HepG2 (cell line): ENCODE data around the gene THRB. TPM values are rescaled to one million over a fixed set of nuclear protein-coding genes. Genes with fewer than 3 reads are reported as not detected.

Experiments used
- ATAC-seq: fragments of 200-7000 bp; cut with Tn5 transposase; 3 replicates; pipeline ENCODE4 v1.9.1; 2020; ENCODE audit warnings: mild to moderate bottlenecking, moderate library complexity
- BruUV-seq: library from RNA; stranded (reverse); fragments of 400-500 nt; replicated peaks from 2 replicates; lab custom pipeline; 2021; lab: Mats Ljungman, UMichigan
- CTCF ChIA-PET: fragments of 300-600 bp; formaldehyde crosslinking; extraction: SDS; loops from one replicate; lab custom pipeline; 2021; ENCODE audit warnings: low total read pairs, inconsistent platforms, low intra/inter-chr PET ratio; lab: Yijun Ruan, JAX
- POLR2A ChIA-PET: fragments of 350-600 bp; sonication (Branson Sonifier 250); formaldehyde crosslinking; loops from one replicate; lab custom pipeline; 2020; ENCODE audit warnings: antibody characterized with exemption, inconsistent platforms; lab: Yijun Ruan, JAX
- DNase-seq: peaks from one replicate; pipeline ENCODE4 v3.0.0-alpha.2; 2015; ENCODE audit warnings: low spot score
- FAIRE-seq: peaks from 3 replicates; lab custom pipeline; 2011; peaks lifted over from hg19 to GRCh38; lab: Jason Lieb, UNC
- H2AFZ ChIP-seq: one replicate; pipeline ENCODE4 v1.6.1; 2011; ENCODE audit warnings: low read length, inconsistent platforms
- H3K27ac ChIP-seq: fragments of 300-600 bp; 3 replicates; pipeline ENCODE4 v1.8.0; 2011; ENCODE audit warnings: mixed run types, mild to moderate bottlenecking, mixed read lengths, low read length, inconsistent platforms; ENCODE audit not compliant: insufficient read depth; ENCODE audit errors: extremely low read length
- H3K27me3 ChIP-seq, 2 experiments: fragments of 200-600 bp in 1 of 2; 2 replicates in 1 of 2; 3 replicates in 1 of 2; pipeline versions ENCODE4 v1.6.0 to v1.8.0; 2011; ENCODE audit warnings: low read length in 2 of 2, mild to moderate bottlenecking in 2 of 2, moderate library complexity in 2 of 2, inconsistent platforms in 1 of 2; ENCODE audit not compliant: insufficient read depth in 2 of 2, control insufficient read depth in 1 of 2
- H3K36me3 ChIP-seq, 2 experiments: fragments of 200-600 bp in 1 of 2; replicated peaks in 1 of 2; 2 replicates in 1 of 2; 3 replicates in 1 of 2; pipeline versions ENCODE4 v1.5.1 to v1.8.0; 2011; ENCODE audit warnings: low read length in 2 of 2, inconsistent platforms in 1 of 2; ENCODE audit not compliant: insufficient read depth in 2 of 2, control insufficient read depth in 1 of 2
- H3K4me1 ChIP-seq: 2 replicates; pipeline ENCODE4 v1.5.1; 2012; ENCODE audit warnings: low read length, inconsistent platforms; ENCODE audit not compliant: insufficient read depth
- H3K4me2 ChIP-seq: 2 replicates; pipeline ENCODE4 v1.6.0; 2011; ENCODE audit warnings: low read depth, low read length, inconsistent platforms
- H3K4me3 ChIP-seq, 3 experiments: fragments of 200-600 bp in 1 of 3; sonication (generic), shearing (Covaris generic) in 1 of 3; replicated peaks in 1 of 3; 2 replicates each; pipeline ENCODE4 v1.5.1; 2011 to 2016; ENCODE audit warnings: low read length in 3 of 3, inconsistent platforms in 2 of 3, low read depth in 2 of 3, mild to moderate bottlenecking in 2 of 3, control low read depth in 1 of 3, mixed read lengths in 1 of 3; ENCODE audit not compliant: insufficient read depth in 1 of 3
- H3K79me2 ChIP-seq: one replicate; pipeline ENCODE4 v1.6.1; 2011; ENCODE audit warnings: low read length, inconsistent platforms; ENCODE audit not compliant: insufficient read depth
- H3K9ac ChIP-seq: 2 replicates; pipeline ENCODE4 v1.6.0; 2011; ENCODE audit warnings: mild to moderate bottlenecking, low read depth, low read length, inconsistent platforms; ENCODE audit not compliant: insufficient read depth
- H3K9me3 ChIP-seq: 2 replicates; pipeline ENCODE4 v1.5.1; 2012; ENCODE audit warnings: mild to moderate bottlenecking, low read length
- H4K20me1 ChIP-seq: 2 replicates; pipeline ENCODE4 v1.6.0; 2011; ENCODE audit warnings: inconsistent platforms, mild to moderate bottlenecking, low read length, moderate library complexity; ENCODE audit not compliant: insufficient read depth
- AGO1 ChIP-seq: fragments of 200-400 bp; formaldehyde crosslinking; IDR thresholded peaks from 2 replicates; pipeline ENCODE4 v1.6.1; 2017; ENCODE audit warnings: mild to moderate bottlenecking, low read depth, low read length, moderate library complexity; ENCODE audit not compliant: poor library complexity, severe bottlenecking
- HNF1B ChIP-seq: sonication (generic); formaldehyde crosslinking; IDR thresholded peaks from 2 replicates; pipeline ENCODE4 v1.5.1; 2020; ENCODE audit warnings: mild to moderate bottlenecking, moderate library complexity, missing genetic modification reagents
- HNRNPLL ChIP-seq: fragments of 200-400 bp; formaldehyde crosslinking; IDR thresholded peaks from 2 replicates; pipeline ENCODE4 v1.6.1; 2017; ENCODE audit warnings: mild to moderate bottlenecking, low read depth, low read length; ENCODE audit not compliant: poor library complexity, severe bottlenecking
- IKZF4 ChIP-seq: sonication (generic); formaldehyde crosslinking; IDR thresholded peaks from 2 replicates; pipeline ENCODE4 v1.5.1; 2020; ENCODE audit warnings: borderline replicate concordance, mild to moderate bottlenecking, low read depth, missing genetic modification reagents; ENCODE audit errors: not compliant biosample characterization
- NFKBIZ ChIP-seq: IDR thresholded peaks from 2 replicates; pipeline ENCODE4 v1.6.1; 2018; ENCODE audit warnings: missing genetic modification reagents, missing compliant biosample characterization
- PHB2 ChIP-seq: fragments of 450-650 bp; IDR thresholded peaks from 2 replicates; pipeline ENCODE4 v1.6.1; 2018; ENCODE audit not compliant: partially characterized antibody
- RFX5 ChIP-seq: IDR thresholded peaks from 2 replicates; pipeline ENCODE4 v1.6.1; 2011; ENCODE audit warnings: low read depth, low read length, improper control_type of control experiment
- TBP ChIP-seq: sonication (generic); formaldehyde crosslinking; IDR thresholded peaks from 2 replicates; pipeline ENCODE4 v1.5.0; 2020; ENCODE audit warnings: missing genetic modification reagents
- WIZ ChIP-seq: sonication (generic); formaldehyde crosslinking; IDR thresholded peaks from 2 replicates; pipeline ENCODE4 v1.5.1; 2020; ENCODE audit warnings: mild to moderate bottlenecking, missing genetic modification reagents
- ZNF207 ChIP-seq: fragments of 450-650 bp; IDR thresholded peaks from 2 replicates; pipeline ENCODE4 v1.6.1; 2016; ENCODE audit warnings: antibody characterized with exemption, borderline replicate concordance
- ZNF232 ChIP-seq: sonication (generic); formaldehyde crosslinking; IDR thresholded peaks from 2 replicates; pipeline ENCODE4 v1.4.0; 2020; ENCODE audit warnings: missing genetic modification reagents, borderline replicate concordance
- ZNF318 ChIP-seq: sonication (generic); formaldehyde crosslinking; IDR thresholded peaks from 2 replicates; pipeline ENCODE4 v1.4.0; 2020; ENCODE audit warnings: mild to moderate bottlenecking, missing genetic modification reagents
- ZNF329 ChIP-seq: sonication (generic); formaldehyde crosslinking; IDR thresholded peaks from 2 replicates; pipeline ENCODE4 v1.9.0; 2021; ENCODE audit warnings: low read depth, mild to moderate bottlenecking, missing genetic modification reagents
- ZNF350 ChIP-seq: sonication (generic); formaldehyde crosslinking; IDR thresholded peaks from 2 replicates; pipeline ENCODE4 v1.4.0; 2020; ENCODE audit warnings: mild to moderate bottlenecking, low read depth, missing genetic modification reagents, borderline replicate concordance
- ZNF598 ChIP-seq: sonication (generic); formaldehyde crosslinking; IDR thresholded peaks from 2 replicates; pipeline ENCODE4 v1.5.1; 2020; ENCODE audit warnings: mild to moderate bottlenecking, missing genetic modification reagents, borderline replicate concordance
- ZNF724P ChIP-seq: sonication (generic); formaldehyde crosslinking; IDR thresholded peaks from 2 replicates; pipeline ENCODE4 v1.8.0; 2022; ENCODE audit warnings: missing genetic modification reagents, borderline replicate concordance
- ZSCAN30 ChIP-seq: sonication (generic); formaldehyde crosslinking; IDR thresholded peaks from 2 replicates; pipeline ENCODE4 v1.5.0; 2020; ENCODE audit warnings: mild to moderate bottlenecking, missing genetic modification reagents
- WGBS: methylation state at CpG from one replicate; pipeline ENCODE4 v1.1.6; 2017; ENCODE audit warnings: low lambda C conversion rate; 5-methylcytosine and 5-hydroxymethylcytosine counted together
- in situ Hi-C: cut with HindIII; loops from 2 replicates; pipeline ENCODE4 v1.10.0; 2017; ENCODE audit warnings: low pct_unique_long_range_greater_than_20kb; ENCODE audit not compliant: extremely low pct_ligation_motif_present
- intact Hi-C: fragments of 100-400 bp; cut with micrococcal nuclease; formaldehyde crosslinking; loops from one replicate; pipeline ENCODE4 v1.10.0; 2022; ENCODE audit not compliant: unreplicated experiment
- polyA plus RNA-seq, 8 experiments: library from polyadenylated mRNA; depleted of rRNA in 3 of 8; stranded (reverse) in 7 of 8; unstranded in 1 of 8; fragments of >200 nt; fragmentation: Illumina TruSeq in 4 of 8; extraction: Trizol in 4 of 8; gene quantifications; 2 replicates each; pipeline versions ENCODE4 v1.2.1 to v1.2.3, GENCODE V29; 2011 to 2016; ENCODE audit warnings: low read depth in 4 of 8, missing spikeins in 1 of 8, mixed read lengths in 1 of 8; ENCODE audit not compliant: insufficient read depth in 1 of 8
- total RNA-seq, 5 experiments: library from RNA; depleted of rRNA; stranded (reverse); fragments of >200 nt; fragmentation: Illumina TruSeq; extraction: Trizol; gene quantifications; 2 replicates each; pipeline ENCODE4 v1.2.3, GENCODE V29; 2016; ENCODE audit warnings: low read depth in 1 of 5

The THRB gene
- total and polyA plus RNA-seq, 2 of the 13 experiments (the other 11 are each of a cell fraction or from before 2014, with no cell fraction given), result 4.7 to 22.7 TPM

- no peak overlapping the region for H3K4me3 ChIP-seq
- ATAC-seq, result no peak
- no peaks in the 10 kb centered on the region for H3K9me3 ChIP-seq
- no peak overlapping the region for H3K27ac ChIP-seq
- no peaks in the 10 kb centered on the region for H4K20me1 ChIP-seq
- no peaks in the 10 kb centered on the region for H3K27me3 ChIP-seq
- no peak for DNase-seq
- no peak overlapping the region for H2AFZ ChIP-seq
- intact Hi-C loops (no loop called here), in situ Hi-C loops (no loop called here)
- H3K9ac ChIP-seq, result no peak overlapping the region
- POLR2A ChIA-PET, result no interaction called here
- H3K4me2 ChIP-seq, result no peak overlapping the region
- H3K36me3 ChIP-seq, result peaks cover 5 to 22% of the 10 kb centered on the region in 2 experiments; a peak in 3 of 5 replicates
- H3K4me1 ChIP-seq, result peaks cover 19% of the 10 kb centered on the region
- WGBS, result 96% methylated on average over 7 of the region's 7 CpGs
- CTCF ChIA-PET, result no interaction called here
- FAIRE-seq, result no peak
- BruUV-seq, result no TSS peak
- H3K79me2 ChIP-seq, result no peaks in the 10 kb centered on the region
- TF ChIP-seq ZNF724P (CRISPR knock-in tag) (no peak), ZNF598 (CRISPR knock-in tag) (no peak), WIZ (no peak), ZNF329 (CRISPR knock-in tag) (no peak), RFX5 (no peak), ZSCAN30 (no peak), PHB2 (no peak), HNF1B (CRISPR knock-in tag) (no peak), ZNF232 (CRISPR knock-in tag) (no peak), ZNF318 (no peak), AGO1 (no peak), IKZF4 (CRISPR knock-in tag) (no peak), HNRNPLL (no peak), NFKBIZ (CRISPR knock-in tag) (no peak), ZNF207 (no peak), TBP (CRISPR knock-in tag) (no peak), ZNF350 (CRISPR knock-in tag) (no peak)
These were observed 179.3 kb downstream of the THRB start for GRCh38 chr3:24315356-24315755.
